Body of pancreas (tissue), 4 donors: ENCODE results near the gene BCR.

Experiments
- POLR2A ChIP-seq, 3 donors: fragments of 450-650 bp; IDR thresholded peaks; one replicate each; pipeline ENCODE4 v1.6.1; 2016; ENCODE audit warnings: antibody characterized with exemption in 3 of 3, mild to moderate bottlenecking in 2 of 3
- TF ChIP-seq, protein P1 (sequence below), 7 experiments: fragments of 450-650 bp in 4 of 7; fragments of 200-600 bp in 3 of 7; sonication (generic) in 3 of 7; IDR thresholded peaks; one replicate each; pipeline ENCODE4 v1.5.1; 2016 to 2019; ENCODE audit warnings: antibody characterized with exemption in 7 of 7

DNA sequence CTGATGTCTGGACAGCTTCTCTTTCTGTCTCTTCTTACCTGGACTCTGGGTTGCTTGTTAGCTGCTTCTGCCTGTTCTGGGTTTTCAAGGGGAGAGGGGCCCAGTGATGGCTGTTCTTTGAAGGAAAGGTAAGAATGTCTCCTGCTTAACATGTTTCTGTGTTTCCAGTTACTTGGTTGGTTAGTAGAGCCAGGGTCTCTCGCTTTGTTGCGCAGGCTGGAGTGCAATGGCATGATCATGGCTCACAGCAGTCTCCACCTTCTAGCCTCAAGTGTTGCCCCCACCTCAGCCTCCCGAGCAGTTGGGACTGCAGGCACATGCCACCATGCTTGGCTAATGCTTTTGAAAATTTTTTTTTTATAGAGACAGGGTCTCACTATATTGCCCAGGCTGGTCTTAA, 126.6 kb downstream of the BCR start:
- TF ChIP-seq, protein P1, sequence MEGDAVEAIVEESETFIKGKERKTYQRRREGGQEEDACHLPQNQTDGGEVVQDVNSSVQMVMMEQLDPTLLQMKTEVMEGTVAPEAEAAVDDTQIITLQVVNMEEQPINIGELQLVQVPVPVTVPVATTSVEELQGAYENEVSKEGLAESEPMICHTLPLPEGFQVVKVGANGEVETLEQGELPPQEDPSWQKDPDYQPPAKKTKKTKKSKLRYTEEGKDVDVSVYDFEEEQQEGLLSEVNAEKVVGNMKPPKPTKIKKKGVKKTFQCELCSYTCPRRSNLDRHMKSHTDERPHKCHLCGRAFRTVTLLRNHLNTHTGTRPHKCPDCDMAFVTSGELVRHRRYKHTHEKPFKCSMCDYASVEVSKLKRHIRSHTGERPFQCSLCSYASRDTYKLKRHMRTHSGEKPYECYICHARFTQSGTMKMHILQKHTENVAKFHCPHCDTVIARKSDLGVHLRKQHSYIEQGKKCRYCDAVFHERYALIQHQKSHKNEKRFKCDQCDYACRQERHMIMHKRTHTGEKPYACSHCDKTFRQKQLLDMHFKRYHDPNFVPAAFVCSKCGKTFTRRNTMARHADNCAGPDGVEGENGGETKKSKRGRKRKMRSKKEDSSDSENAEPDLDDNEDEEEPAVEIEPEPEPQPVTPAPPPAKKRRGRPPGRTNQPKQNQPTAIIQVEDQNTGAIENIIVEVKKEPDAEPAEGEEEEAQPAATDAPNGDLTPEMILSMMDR (IDR thresholded peaks at IDR 0.05): no peak
- TF ChIP-seq POLR2A (IDR thresholded peaks at IDR 0.05): no peak
